SHP77 treated with DMSO at 0.1 percent for 48 hours (cell line): ENCODE results near the gene PLCXD1.
"Not testable (repeated sequence)": the region's sequence is repeated elsewhere in the genome, so short reads cannot be mapped to it uniquely, and the experiment has no call there.

ENCODE experiments used
- DNase-seq: peaks from one replicate; lab custom pipeline; 2025; lab: John Stamatoyannopoulos, UW

Gene PLCXD1

DNA sequence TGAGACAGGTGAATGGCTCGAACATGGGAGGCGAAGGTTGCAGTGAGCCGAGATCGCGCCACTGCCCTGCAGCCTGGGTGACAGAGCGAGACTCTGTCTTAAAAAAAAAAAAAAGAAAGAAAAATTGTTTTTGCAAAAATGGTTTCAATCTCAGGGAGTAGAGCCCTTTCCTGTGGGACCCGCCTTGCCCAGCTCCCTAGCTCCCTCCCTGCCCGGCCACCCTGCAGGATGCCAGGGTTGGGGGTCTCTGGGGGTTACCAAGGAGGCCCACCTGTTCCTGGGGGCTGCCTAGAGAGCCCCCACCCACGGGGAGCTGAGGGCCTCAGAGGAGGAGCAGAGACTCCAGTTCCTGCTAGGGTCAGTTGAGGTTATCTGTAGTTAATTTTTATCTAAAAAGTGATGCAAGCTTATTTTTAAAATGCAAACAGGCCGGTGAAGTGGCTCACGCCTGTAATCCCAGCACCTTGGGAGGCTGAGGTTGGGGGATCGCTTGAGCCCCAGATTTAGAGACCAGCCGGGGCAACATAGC lies 18.7 kb upstream of the PLCXD1 start:
- DNase-seq, result no peak

DNA sequence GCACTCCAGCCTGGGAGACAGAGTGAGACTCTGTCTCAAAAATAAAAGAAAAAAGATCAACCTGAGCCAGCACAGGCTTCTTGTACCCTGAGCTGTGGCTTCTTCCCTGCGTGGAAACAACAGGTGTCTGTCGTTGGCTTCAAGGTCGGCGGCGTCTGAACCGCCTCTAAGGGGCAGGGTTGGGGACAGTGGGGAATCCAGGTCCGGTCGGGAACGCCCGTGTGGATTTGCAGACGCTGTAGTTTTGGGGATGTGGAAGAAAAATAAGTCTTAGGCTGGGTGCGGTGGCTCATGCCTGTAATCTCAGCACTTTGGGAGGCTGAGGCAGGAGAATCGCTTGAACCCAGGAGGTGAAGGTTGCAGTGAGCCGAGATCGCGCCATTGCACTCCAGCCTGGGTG lies 17.2 kb upstream of the PLCXD1 start:
- DNase-seq, result not testable (repeated sequence)

DNA sequence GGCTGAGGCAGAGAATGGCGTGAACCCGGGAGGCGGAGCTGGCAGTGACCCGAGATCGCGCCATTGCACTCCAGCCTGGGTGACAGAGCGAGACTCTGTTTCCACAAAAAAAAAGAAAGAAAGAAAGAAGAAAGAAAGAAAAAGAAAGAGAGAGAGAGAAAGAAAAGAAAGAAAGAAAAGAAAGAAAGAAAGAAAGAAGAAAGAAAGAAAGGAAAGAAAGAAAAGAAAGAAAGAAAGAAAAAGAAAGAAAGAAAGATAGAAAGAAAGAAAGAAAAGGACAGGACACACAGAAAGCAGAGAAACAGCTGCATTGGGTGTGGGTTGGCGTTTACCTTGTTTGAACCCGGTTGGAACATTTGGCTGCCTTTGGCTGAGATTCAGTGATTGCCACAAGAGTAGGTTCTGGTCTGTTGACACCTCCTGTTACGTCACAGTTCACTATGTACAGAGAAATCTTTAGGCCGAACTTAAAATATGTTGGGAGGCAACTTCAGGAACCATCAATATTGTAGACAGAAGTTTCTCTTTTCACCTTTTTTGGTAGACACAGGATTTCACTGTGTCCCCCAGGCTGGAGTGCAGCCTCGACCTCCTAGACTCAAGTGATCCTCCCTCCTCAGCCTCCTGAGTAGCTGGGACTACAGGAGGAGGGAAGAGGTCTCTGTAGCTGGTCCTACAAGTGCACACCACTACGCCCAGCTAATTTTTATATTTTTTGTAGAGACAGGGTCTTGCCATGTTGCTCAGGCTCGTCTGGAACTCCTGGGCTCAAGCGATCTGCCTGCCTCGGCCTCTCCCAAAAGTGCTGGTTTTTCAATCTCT lies 16.3 kb upstream of the PLCXD1 start:
- DNase-seq, result no peak

DNA sequence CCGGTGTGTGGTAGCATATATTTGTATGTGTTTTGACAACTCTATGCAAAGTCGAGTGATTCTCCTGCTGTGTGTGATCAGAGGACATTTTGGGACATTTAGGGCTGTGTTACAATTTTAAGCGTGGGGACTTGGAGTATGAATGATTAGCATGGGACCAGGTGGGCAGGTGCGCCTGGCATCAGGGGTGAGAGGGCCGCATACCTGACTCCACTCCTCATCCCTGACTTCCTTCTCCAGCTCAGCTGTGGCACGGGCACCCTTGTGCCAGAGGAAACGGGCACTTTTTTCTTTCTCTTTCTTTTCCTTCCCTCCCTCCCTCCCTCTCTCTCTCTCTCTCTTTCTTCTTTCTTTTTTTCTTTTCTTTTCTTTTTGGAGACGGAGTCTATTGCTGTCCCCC lies 15.7 kb upstream of the PLCXD1 start:
- DNase-seq, result no peak

DNA sequence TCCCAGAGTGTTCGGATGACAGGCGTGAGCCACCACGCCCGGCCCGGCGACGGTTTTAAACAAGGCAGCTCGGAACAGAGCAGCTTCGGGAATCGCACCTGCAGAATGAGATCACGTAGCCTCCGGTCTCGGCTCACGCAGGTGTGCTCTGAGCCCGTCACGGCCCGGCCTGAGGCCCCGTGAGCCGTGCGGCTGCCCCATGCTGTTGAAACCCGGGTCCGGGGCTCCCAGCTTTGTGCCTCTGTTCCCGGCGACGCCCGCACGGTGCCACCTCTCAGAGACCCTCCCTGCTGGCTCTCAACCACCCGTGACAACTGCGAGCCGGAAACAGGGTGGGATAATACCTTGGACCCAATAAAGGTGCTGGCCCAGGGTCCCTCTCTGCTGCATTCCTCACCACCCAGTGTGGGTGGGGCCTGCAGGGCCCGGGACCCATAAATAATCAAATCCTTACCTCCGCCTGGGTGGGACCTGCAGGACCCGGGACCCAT lies 13.4 kb upstream of the PLCXD1 start:
- no peak for DNase-seq

DNA sequence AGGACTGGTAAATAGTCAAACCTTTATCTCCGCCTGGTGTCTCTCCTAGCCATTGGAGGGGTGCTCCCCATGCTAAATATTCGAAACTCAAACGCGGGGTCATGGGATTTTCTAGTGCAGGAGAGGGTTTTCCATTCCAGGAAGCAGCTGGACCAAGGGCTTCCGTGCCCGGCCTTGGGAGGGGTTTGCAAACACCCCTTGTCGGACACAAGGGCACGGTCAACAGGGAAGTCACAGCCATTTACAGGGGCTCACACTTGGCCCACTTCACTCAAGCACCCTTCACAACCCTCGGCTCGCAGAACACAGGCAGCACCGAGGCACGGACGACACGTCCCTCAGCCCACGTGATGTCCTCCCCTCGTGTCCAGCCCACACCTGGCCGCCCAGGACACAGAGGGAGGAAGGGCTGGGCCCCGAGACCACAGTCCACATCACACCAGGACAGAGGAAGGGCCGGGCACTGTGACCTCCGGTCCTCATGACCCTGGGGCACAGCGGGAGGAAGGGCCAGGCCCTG lies 10.3 kb upstream of the PLCXD1 start:
- DNase-seq, result no peak

DNA sequence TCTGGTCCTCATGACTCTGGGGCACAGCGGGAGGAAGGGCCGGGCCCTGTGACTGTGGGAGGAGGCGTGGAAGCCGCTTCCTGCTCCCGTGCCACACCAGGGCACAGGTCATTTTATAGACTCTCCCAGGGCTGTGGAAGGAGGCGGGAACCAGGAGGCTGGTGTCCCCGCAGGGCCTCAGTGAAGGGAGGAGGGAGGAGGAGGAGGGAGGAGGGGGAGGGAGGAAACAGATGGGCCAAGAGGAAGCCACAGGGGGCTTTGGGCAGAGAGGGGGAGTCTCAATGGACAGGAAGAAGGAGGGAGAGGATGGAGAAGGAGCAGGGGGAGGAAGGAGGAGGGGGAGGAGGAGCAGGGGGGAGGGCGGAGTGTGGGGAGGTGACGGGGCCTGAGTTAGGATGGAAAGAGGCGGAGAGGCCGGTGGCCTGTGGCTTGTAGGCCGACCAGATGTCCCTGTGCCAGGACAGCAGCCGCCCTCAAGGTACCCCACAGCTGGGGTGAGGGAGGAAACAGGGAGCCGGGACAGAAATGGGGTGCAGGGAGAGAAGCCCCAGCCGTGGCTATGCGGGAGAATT lies 6.2 kb upstream of the PLCXD1 start:
- DNase-seq, result no peak

DNA sequence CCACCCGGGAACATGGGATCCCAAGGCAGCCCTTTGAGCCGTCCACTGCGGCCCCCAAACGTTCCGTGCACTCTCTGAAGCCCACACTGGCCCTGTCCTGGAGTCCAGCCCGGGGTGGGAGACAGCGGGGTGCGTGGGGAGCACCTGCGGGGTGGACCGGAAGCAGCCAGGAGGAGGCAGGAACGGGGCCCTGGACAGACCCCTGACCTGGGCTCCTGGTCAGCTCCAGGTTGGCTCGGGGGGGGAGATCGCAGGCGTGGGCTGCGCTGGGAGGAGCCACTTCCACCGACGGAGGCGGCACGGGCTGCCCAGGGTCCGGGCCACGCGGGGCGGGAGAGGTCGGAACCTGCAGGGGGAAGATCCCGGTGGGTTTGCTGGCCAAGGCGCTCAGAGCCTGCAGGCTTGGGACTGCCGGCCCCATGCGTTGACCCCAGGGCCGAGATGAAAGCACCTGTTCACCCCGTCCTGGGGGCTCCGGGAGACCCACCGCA lies 5.7 kb upstream of the PLCXD1 start:
- DNase-seq, result no peak

DNA sequence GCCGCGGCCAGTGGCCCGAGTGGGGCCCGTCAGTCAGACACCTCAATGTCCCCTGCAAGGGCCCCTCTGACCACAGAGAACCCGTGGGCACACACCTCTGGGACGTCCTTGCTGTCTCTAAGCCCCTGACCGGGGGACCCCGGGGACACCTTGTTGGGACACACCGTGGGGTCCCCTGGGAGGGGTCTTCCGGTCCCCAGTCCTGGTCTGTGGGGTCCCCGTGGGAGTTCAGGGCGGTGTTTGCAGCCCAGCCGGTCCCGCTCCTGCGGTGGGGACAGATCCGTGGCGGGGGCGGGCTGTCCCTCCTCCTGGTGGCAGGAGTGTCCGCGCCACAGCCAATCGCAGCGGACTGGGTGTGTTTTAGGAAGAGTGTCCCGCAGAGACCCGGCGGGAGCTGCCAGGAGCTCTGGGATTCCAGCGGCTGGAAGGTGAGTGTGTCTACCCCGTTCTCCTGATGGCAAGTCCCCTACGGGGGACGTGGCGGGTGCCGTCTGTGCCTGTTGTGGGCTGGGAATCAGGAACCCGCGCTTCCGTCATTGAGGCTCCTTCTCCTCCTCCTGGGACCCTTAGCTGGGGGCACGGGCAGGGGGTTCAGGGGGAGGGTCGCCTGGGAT lies 5.1 kb upstream of the PLCXD1 start:
- no peak for DNase-seq

DNA sequence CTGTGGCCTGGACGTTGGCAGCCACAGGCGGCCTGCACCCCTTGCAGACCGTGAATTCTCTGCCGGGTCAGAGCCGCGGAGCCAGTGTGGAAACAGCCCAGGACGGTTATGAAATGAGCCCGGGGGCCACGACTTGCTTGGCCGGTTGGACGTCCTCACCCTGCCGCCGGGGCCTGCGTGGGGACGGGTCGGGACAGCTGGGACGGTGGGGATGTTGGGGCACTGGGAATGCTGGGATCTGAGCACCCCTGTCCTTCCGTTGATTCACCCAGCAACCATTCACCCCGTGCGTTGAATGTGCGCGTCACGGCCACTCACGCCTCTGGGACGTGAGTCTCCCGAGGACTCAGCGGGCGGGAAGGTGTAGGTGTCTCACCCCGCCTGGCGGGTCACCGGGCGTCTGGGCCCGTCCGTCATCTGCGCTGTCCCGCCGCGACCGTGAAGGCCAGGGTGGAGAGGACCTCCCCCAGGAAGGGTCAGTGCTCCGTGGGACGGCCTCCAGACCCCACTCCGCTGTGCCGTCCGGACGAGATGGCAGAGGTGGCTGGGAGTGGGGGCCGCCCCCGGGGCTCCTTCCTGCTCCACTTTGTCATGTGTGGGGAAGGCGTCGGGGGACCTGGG lies 4.5 kb upstream of the PLCXD1 start:
- DNase-seq, result no peak

DNA sequence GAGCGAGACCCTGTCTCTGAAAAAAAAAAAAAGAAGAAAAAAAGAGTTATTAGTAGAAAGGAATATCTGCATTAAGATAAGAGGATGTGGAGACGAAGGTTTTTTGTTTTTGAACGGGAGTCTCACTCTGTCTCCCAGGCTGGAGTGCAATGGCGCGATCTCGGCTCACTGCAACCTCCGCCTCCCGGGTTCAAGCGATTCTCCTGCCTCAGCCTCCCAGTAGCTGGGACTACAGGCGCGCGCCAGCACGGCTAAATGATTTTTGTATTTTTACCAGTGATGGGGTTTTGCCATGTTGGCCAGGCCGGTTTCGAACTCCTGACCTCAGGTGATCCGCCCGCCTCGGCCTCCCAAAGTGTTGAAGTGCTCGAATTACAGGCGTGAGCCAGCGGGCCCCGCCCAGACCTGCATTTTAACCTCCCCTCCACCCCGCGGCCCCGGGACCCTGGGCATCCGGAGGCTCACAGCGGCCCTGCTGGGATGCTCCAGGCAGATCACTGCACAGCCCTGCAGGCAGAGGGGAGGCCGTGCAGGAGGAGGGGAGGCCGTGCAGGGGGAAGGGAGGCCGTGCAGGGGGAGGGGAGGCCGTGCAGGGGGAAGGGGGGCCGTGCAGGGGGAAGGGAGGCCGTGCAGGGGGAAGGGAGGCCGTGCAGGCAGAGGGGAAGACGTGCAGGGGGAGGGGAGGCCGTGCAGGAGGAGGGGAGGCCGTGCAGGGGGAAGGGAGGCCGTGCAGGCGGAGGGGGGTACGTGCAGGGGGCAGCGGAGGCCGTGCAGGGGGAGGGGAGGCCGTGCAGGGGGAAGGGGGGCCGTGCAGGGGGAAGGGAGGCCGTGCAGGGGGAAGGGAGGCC lies 1.2 kb upstream of the PLCXD1 start:
- not testable (repeated sequence) for DNase-seq

DNA sequence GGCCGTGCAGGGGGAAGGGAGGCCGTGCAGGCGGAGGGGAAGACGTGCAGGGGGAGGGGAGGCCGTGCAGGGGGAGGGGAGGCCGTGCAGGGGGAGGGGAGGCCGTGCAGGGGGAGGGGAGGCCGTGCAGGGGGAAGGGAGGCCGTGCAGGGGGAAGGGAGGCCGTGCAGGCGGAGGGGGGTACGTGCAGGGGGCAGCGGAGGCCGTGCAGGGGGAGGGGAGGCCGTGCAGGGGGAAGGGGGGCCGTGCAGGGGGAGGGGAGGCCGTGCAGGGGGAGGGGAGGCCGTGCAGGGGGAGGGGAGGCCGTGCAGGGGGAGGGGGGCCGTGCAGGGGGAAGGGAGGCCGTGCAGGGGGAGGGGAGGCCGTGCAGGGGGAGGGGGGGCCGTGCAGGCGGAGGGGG lies 459 bp upstream of the PLCXD1 start:
- not testable (repeated sequence) for DNase-seq

DNA sequence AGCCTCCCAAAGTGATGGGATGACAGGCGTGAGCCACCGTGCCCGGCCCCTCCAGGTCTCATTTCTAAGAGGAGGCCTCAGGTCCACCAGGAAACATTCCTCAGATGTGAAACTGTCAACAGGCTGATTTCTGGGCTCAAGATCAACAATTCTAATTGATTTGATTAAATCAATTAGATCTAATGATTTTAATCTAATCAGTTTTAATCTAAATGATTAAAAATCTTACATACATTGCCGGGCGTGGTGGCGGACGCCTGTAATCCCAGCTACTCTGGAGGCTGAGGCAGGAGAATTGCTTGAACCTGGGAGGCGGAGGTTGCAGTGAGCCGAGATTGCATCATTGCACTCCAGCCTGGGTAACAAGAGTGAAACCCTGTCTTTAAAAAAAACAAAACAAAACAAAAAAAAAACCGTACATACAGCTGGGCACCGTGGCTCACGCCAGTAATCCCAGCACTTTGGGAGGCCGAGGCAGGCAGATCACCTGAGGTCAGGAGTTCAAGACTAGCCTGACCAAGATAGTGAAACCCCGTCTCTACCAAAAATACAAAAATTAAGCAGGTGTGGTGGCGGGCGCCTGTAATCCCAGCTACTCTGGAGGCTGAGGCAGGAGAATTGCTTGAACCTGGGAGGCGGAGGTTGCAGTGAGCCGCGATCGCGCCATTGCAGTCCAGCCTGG lies 960 bp downstream of the PLCXD1 start:
- DNase-seq, result not testable (repeated sequence)

DNA sequence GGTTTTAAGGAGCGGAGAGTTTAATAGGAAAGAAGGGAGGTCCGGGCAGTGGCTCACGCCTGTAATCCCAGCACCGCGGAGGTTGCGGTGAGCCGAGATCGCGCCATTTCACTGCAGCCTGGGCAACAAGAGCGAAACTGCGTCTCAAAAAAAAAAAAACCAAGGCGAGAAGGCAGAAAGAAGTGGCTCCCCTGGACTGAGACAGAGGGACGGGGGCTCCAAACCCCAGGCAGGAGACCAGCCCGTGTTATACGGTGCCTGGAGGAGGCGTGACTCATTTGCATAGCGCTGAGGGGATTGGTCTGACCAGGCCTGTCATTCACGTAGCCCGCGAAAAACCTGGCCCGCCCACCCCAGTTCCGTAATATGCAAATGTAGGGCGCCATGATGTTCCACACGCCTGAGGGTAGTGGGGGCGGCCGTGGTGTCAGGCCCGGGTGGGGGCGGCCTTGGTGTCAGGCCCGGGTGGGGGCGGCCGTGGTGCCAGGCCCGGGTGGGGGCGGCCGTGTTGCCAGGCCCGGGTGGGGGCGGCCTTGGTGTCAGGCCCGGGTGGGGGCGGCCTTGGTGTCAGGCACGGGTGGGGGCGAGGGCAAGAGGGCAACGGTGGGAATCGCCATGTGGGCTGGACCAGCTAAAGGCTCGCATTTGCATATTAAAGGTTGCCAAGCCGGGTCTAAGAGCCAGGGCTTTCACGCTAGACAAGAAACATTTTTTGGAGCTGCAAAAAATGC lies 2.1 kb downstream of the PLCXD1 start:
- DNase-seq, result no peak

DNA sequence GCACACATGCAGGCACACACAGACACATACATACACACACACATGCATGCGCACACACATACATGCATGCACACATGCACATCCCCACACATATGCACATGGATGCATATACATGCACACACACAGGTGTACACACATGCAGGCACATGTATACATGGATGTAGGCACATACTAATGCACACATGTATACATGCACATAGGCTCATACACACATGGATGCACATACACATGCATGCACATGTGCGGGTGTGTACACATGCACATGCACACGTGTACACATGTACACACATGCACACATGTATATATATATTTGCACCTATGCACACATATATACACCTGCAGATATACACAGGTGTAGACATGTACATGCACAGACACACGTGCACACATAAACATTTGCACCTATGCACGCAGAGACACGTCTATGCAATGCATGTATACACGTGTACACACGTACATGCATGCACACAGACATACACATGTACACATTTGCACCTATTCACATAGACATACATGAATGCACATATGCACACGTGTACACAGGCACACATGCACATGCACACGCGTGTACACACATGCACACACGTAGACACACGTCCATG lies 4.0 kb downstream of the PLCXD1 start:
- no peak for DNase-seq

DNA sequence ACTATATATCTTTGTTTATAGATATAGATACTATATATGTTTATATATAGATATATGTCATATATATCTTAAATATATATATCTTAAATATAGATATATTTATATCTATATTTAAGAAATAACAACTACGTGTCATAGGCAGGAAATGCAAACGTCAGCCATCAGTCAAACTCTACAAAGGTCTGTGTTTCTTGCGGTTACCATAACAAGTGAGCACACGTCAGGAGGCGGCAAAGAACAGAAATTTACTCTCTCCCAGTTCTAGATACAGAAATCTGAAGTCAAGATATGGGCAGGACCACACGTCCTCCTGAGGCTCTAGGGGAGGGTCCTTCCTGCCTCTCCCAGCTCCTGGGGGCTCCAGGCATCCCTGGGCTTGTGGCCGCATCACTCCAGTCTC lies 6.5 kb downstream of the PLCXD1 start:
- no peak for DNase-seq

DNA sequence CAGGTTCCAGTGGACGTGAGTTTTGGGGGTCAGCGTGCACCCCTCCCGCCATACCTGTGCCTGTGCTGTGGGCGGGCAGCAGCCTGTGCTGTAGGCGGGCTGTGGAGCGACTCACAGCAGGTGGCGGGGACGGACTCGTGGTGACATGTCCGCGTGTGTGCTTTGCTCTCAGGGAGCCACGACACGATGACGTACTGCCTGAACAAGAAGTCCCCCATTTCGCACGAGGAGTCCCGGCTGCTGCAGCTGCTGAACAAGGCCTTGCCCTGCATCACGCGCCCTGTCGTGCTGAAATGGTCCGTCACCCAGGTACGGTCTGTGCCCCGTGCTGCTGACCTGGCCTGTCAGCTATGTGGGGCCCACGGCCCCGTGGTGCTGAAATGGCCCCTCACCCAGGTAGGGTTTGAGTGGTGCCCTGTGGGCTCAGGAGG lies 7.4 kb downstream of the PLCXD1 start:
- DNase-seq, result no peak

DNA sequence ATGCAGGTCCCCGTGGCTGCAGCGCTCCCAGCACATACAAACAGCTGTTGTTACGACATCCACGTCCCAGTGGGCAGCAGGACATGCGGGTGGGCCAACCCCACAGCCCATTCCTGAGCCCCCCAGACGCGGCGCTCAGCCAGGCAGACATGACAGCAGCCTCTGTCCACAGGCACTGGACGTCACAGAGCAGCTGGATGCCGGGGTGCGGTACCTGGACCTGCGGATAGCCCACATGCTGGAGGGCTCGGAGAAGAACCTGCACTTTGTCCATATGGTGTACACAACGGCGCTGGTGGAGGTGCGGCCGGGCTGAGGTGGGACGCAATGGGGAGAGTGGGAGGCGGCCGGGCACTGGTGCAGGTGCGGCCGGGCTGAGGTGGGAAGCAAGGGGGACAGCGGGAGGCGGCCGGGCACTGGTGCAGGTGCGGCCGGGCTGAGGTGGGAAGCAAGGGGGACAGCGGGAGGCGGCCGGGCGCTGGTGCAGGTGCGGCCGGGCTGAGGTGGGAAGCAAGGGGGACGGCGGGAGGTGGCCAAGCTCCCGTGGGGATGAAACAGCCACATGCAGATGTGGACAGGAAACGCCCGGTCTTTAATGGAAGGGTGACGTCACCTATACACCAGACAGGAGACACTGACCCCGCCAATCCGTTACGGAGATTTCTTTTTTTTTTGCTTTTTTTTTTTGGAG lies 9.4 kb downstream of the PLCXD1 start:
- no peak for DNase-seq

DNA sequence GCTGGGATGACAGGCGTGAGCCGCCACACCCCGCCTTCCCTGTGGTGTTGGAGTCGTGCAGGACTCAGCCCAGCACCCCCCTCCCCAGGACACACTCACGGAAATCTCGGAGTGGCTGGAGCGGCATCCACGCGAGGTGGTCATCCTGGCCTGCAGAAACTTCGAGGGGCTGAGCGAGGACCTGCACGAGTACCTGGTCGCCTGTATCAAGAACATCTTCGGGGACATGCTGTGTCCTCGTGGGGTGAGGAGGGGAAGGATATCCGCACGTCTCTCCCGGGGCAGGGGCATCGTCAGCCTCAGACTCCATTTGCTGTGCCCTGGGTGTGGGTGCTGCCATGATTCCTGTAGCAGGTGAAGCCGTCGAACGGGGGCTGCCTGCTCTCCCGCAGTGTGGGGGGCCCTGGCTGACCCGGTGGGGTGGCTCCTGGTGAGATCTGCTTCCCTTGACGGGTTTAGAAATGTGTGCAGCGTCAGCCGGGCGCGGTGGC lies 10.3 kb downstream of the PLCXD1 start:
- DNase-seq, result no peak
